ENCODE data around the gene IL3RA. TPM values are rescaled to one million over a fixed set of nuclear protein-coding genes. Genes with fewer than 3 reads are reported as not detected.
"Not testable (repeated sequence)": the region's sequence is repeated elsewhere in the genome, so short reads cannot be mapped to it uniquely, and the experiment has no call there.

The IL3RA gene
- total and polyA plus RNA-seq, 8 donors, result 2.4 to 10.1 (median 4.5) TPM; not detected in 1

- peaks cover 0 to 3% (median 0%) of the 10 kb centered on the region in 4 donors for H3K4me1 ChIP-seq
- DNase-seq, result no peak
- TF ChIP-seq CTCF (IDR thresholded peaks at IDR 0.05), result no peak
- no peak for TF ChIP-seq POLR2AphosphoS5 (IDR thresholded peaks at IDR 0.05)
- no peak for TF ChIP-seq EP300 (IDR thresholded peaks at IDR 0.05)
- TF ChIP-seq POLR2A (IDR thresholded peaks at IDR 0.05), result no peak
- 50 to 73% (median 52%) methylated on average over 2 of the region's 2 CpGs for WGBS, 5 donors
- H3K4me3 ChIP-seq, result no peak overlapping the region
- no peak overlapping the region for H3K27ac ChIP-seq
- H3K36me3 ChIP-seq, result peaks cover 18 to 82% (median 67%) of the 10 kb centered on the region in 4 donors
- no peaks in the 10 kb centered on the region for H3K27me3 ChIP-seq
- peaks cover 13 to 28% (median 23%) of the 10 kb centered on the region in 4 donors for H3K9me3 ChIP-seq
- intact Hi-C loops (cut with DNase I; ENCODE audit: low total_unique reads), result no loop called here
Observed at GRCh38 chrX:1423215-1423614, 86.6 kb downstream of the IL3RA start.

GRCh38 chrX:1424147-1424851 lies 87.7 kb downstream of the IL3RA start:
- no peaks in the 10 kb centered on the region for H3K27me3 ChIP-seq
- intact Hi-C loops (cut with DNase I; ENCODE audit: low total_unique reads), result no loop called here
- WGBS, 5 donors, result 74 to 86% (median 74%) methylated on average over 9 of the region's 9 CpGs
- H3K4me1 ChIP-seq, result peaks cover 0 to 3% (median 0%) of the 10 kb centered on the region in 4 donors
- TF ChIP-seq POLR2AphosphoS5 (IDR thresholded peaks at IDR 0.05) (no peak), CTCF (IDR thresholded peaks at IDR 0.05) (no peak), POLR2A (IDR thresholded peaks at IDR 0.05) (no peak), EP300 (IDR thresholded peaks at IDR 0.05) (no peak)
- H3K9me3 ChIP-seq, result peaks cover 10 to 24% (median 17%) of the 10 kb centered on the region in 4 donors
- peaks cover 10 to 71% (median 56%) of the 10 kb centered on the region in 4 donors for H3K36me3 ChIP-seq
- H3K27ac ChIP-seq, result no peak overlapping the region
- no peak overlapping the region for H3K4me3 ChIP-seq
- no peak for DNase-seq

GRCh38 chrX:1425381-1425780 lies 88.8 kb downstream of the IL3RA start:
- H3K4me1 ChIP-seq, result peaks cover 0 to 2% (median 0%) of the 10 kb centered on the region in 4 donors
- no peak overlapping the region for H3K4me3 ChIP-seq
- H3K27ac ChIP-seq, result no peak overlapping the region
- TF ChIP-seq POLR2A (IDR thresholded peaks at IDR 0.05), result no peak
- no peak for TF ChIP-seq CTCF (IDR thresholded peaks at IDR 0.05)
- no peak for TF ChIP-seq EP300 (IDR thresholded peaks at IDR 0.05)
- TF ChIP-seq POLR2AphosphoS5 (IDR thresholded peaks at IDR 0.05), result no peak
- peaks cover 10 to 73% (median 57%) of the 10 kb centered on the region in 4 donors for H3K36me3 ChIP-seq
- DNase-seq, result no peak
- WGBS, 5 donors, result 78 to 88% (median 79%) methylated on average over 10 of the region's 10 CpGs
- peaks cover 10 to 24% (median 17%) of the 10 kb centered on the region in 4 donors for H3K9me3 ChIP-seq
- no peaks in the 10 kb centered on the region for H3K27me3 ChIP-seq
- intact Hi-C loops (cut with DNase I; ENCODE audit: low total_unique reads), result no loop called here

- 88 to 93% (median 90%) methylated on average over 14 to 16 of the region's 16 CpGs for WGBS, 5 donors
- DNase-seq; H3K27ac ChIP-seq; H3K27me3 ChIP-seq; H3K4me3 ChIP-seq; H3K4me1 ChIP-seq; intact Hi-C loops (cut with DNase I; ENCODE audit: low total_unique reads): not testable (repeated sequence)
- H3K36me3 ChIP-seq, result peaks cover 10 to 66% (median 55%) of the 10 kb centered on the region in 4 donors
- peaks cover 10 to 24% (median 17%) of the 10 kb centered on the region in 4 donors for H3K9me3 ChIP-seq
Observed at GRCh38 chrX:1426321-1426720, 89.7 kb downstream of the IL3RA start.

GRCh38 chrX:1427756-1428155 lies 91.2 kb downstream of the IL3RA start:
- Histone ChIP-seq H3K27me3 (no peaks in the 10 kb centered on the region), H3K4me3 (no peak overlapping the region), H3K27ac (no peak overlapping the region), H3K36me3 (peaks cover 14 to 59% (median 49%) of the 10 kb centered on the region in 4 donors), H3K9me3 (peaks cover 2 to 9% (median 4%) of the 10 kb centered on the region in 4 donors), H3K4me1 (no peaks in the 10 kb centered on the region)
- no peak for TF ChIP-seq POLR2A (IDR thresholded peaks at IDR 0.05)
- no peak for TF ChIP-seq POLR2AphosphoS5 (IDR thresholded peaks at IDR 0.05)
- no peak for TF ChIP-seq CTCF (IDR thresholded peaks at IDR 0.05)
- no peak for TF ChIP-seq EP300 (IDR thresholded peaks at IDR 0.05)
- WGBS, 5 donors, result 94 to 97% (median 95%) methylated on average over 31 to 32 of the region's 32 CpGs
- no peak for DNase-seq
- intact Hi-C loops (cut with DNase I; ENCODE audit: low total_unique reads), result no loop called here
